Choroid plexus epithelial cell (primary cell): ENCODE results near the gene ALG1.

Source experiments
- DNase-seq: peaks from one replicate; pipeline ENCODE4 v3.0.0-alpha.2; 2010; ENCODE audit warnings: low read depth
- H3K4me3 ChIP-seq: 2 replicates; pipeline ENCODE4 v1.5.1; 2011; ENCODE audit warnings: low read depth, mild to moderate bottlenecking, control low read depth, low read length, moderate library complexity
- TF ChIP-seq, protein P1 (sequence below): conservative IDR thresholded peaks from 2 replicates; pipeline ENCODE4 v1.5.1; 2011; ENCODE audit warnings: low read depth, mild to moderate bottlenecking, control low read depth, inconsistent platforms, low read length, moderate library complexity

The ALG1 gene

DNA sequence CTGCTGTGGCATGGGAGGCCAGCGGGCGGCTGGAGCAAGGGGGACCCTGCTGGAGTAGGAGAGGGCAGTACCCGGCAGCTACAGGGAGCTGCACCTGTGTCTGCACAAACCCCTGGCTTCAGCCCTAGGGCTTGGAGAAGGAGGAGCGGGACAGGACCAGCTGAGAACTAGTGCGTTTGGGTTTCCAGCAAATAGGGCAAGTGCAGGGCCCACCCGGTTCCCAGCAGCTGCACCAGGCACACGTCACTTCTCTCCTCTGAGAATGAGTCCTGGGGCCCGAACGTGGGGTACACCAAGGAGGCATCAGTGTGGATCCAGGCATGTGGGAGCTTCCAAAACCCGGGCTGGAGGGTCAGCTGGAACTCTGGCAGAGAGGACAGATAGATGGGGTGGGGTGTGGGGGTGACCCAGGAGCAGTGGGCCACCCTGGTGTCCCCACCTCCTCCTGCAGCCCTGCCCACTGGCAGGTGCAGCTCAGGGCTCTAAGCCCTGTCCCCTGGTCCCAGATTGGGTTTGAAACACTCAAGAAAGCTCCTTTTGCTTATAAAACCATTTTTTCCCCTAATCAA lies 11.5 kb upstream of the ALG1 start:
- no peak for DNase-seq
- TF ChIP-seq, protein P1, sequence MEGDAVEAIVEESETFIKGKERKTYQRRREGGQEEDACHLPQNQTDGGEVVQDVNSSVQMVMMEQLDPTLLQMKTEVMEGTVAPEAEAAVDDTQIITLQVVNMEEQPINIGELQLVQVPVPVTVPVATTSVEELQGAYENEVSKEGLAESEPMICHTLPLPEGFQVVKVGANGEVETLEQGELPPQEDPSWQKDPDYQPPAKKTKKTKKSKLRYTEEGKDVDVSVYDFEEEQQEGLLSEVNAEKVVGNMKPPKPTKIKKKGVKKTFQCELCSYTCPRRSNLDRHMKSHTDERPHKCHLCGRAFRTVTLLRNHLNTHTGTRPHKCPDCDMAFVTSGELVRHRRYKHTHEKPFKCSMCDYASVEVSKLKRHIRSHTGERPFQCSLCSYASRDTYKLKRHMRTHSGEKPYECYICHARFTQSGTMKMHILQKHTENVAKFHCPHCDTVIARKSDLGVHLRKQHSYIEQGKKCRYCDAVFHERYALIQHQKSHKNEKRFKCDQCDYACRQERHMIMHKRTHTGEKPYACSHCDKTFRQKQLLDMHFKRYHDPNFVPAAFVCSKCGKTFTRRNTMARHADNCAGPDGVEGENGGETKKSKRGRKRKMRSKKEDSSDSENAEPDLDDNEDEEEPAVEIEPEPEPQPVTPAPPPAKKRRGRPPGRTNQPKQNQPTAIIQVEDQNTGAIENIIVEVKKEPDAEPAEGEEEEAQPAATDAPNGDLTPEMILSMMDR, result no peak
- no peak overlapping the region for H3K4me3 ChIP-seq

DNA sequence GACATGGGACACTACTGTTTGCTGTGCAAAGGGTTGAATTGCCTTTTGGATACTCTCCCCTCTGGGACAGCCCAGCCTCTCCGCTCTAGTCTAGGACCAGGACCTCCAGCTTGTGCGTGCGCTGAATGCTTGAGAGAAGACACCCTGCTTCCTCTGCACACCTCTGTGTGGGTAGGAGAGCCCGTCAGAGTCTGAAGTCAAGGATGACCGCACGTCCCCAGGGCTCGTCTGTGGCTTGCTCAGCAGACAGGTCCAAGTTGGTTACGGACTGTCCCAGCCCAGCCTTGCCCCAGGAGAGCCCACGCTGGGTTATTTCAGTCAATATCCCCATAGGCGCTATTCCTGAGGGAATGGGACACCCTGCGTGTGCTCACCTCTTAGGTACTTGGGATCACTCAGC lies 9.6 kb upstream of the ALG1 start:
- no peak overlapping the region for H3K4me3 ChIP-seq
- no peak for DNase-seq
- TF ChIP-seq, protein P1, result no peak

DNA sequence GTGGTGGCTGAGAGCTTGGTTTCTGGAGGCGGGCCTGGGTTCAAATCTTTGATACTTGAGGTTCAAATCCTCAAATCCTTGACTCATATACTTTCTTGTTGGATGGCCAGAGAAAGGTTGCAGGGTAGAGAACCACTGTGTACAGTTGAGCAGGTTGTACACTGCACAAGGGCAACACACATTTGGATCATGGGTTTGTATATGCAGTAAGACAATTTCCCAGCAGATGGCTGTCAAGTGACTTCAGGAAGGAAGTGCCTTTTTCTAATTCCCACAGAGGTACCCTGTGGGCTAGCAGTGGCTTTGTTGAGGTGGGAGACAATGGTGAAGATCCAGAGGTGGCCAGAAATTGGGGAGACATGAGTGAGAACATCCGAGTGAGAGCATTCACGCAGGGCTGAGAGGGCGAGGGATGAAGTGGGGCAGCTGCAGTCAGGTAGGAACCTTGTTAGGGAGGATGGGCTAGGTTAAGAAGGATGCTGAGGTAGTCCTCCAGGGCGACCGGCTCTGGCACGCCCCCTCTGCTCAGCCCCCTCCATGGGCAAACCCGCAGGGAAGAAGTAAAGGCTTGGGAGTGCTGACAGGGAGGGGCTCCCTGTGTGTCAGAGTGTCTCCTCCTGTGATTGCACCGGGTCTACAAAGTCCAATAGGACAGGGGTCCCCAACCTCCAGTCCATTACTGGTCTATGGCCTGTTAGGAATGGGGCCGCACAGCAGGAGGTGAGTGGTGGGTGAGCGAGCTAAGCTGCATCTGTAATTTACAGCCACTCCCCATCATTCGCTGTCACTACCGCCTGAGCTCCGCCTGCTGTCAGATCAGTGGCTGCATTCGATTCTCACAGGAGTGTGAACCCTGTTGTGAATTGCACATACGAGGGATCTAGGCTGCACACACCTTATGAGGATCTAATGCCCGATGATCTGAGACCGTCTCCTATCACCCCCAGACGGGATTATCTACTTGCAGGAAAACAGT lies 8.6 kb upstream of the ALG1 start:
- H3K4me3 ChIP-seq, result no peak overlapping the region
- TF ChIP-seq, protein P1, result no peak
- DNase-seq, result no peak

DNA sequence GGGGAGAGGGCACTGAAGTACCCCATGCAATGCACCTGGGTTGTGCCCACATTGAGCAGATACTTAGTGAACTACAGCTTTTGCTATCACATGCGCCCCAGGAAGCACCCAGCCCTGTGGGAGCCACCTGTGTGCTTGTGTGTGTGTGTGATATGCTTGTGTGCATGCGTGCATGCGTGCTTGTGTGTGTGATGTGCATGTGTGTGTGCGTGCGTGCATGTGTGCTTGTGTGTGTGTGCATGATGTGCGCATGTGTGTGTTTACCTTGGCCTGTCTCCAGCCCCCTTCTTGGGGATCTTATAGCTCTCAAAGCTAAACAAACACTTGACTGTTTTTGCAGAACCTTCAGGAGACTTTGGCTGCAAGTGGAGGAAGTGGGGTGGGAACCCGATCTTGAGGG lies 6.7 kb upstream of the ALG1 start:
- DNase-seq, result peak; percentile 43
- TF ChIP-seq, protein P1, result no peak
- H3K4me3 ChIP-seq, result no peak overlapping the region

DNA sequence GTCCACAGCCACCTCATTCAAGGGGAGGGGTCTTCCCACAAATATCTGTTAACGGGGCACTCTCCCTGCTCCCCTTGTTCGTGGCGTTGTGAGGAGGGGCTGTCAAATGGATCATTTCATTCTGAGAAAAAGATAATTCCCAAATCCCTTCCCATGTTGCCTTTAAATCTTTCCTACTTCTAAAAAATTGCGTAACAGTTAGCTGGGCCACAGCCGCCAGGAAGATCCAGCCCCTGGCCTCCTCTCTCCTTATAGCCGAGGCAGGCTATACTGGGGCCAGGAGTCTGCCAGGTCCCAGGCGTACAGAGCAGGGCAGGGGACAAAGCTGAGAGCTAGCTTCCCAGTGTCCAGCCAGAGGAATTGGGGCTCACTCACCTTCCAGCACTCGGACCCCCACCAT lies 6.3 kb upstream of the ALG1 start:
- TF ChIP-seq, protein P1, result no peak
- no peak for DNase-seq
- H3K4me3 ChIP-seq, result peak overlapping the region; percentile 8

DNA sequence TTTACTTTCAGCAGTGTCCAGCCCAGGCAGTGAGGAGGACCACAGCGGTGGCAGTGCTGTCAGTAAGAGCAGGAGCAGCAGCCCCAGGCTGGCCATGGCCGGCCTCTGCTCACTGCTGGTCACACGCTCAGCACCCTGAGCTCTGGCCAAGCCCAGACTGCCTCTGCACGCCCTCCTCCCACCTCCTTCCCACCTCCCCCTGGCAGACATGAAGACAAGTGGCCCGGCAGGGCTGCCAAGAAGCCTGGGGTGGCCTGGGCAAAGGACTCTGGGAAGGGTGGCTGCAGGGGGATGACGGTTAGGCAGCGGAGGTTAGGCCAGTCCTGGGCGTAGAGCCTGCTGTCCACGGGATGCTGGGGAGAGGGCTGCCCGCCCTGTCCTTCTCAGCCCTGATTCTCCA lies 5.8 kb upstream of the ALG1 start, which contains the start of gene C16orf89:
TSS of gene C16orf89 (minus strand) at position 144 of the 400 bp plus-strand sequence. CDS start at position 96, 48 bp downstream.
- H3K4me3 ChIP-seq, result peak within 1 kb of the TSS; percentile 8
- TF ChIP-seq, protein P1, result no peak
- DNase-seq, result no peak
